Kidney (tissue), 14 donors: Measurements from ENCODE around the gene MANBA. TPM values are rescaled to one million over a fixed set of nuclear protein-coding genes. Genes with fewer than 3 reads are reported as not detected.

Experiments used
- DNase-seq, 5 donors: peaks; one replicate each; pipeline ENCODE4 v3.0.0-alpha.2; 2013 to 2020
- FAIRE-seq: peaks from 2 replicates; lab custom pipeline; 2012; peaks lifted over from hg19 to GRCh38; lab: Jason Lieb, UNC
- H3K27ac ChIP-seq, 2 donors: one replicate each; pipeline ENCODE4 v1.7.0; 2013; ENCODE audit warnings: low read depth in 2 of 2, low read length in 2 of 2, inconsistent platforms in 1 of 2
- H3K27me3 ChIP-seq: one replicate; pipeline ENCODE4 v1.7.1; 2013; ENCODE audit warnings: low read length, inconsistent platforms; ENCODE audit not compliant: control insufficient read depth, insufficient read depth
- H3K36me3 ChIP-seq, 3 donors: one replicate each; pipeline versions ENCODE4 v1.7.0 to v1.7.1; 2013; ENCODE audit warnings: low read length in 3 of 3, control low read depth in 1 of 3, inconsistent platforms in 1 of 3; ENCODE audit not compliant: insufficient read depth in 3 of 3, control insufficient read depth in 2 of 3
- H3K4me1 ChIP-seq, 3 donors: one replicate each; pipeline versions ENCODE4 v1.7.0 to v1.7.1; 2013; ENCODE audit warnings: low read length in 3 of 3, inconsistent platforms in 1 of 3, low read depth in 1 of 3; ENCODE audit not compliant: control insufficient read depth in 2 of 3, insufficient read depth in 2 of 3
- H3K4me3 ChIP-seq, 3 donors: one replicate each; pipeline versions ENCODE4 v1.7.0 to v1.8.1; 2013; ENCODE audit warnings: low read length in 3 of 3, control low read depth in 1 of 3, inconsistent platforms in 1 of 3
- H3K9ac ChIP-seq, 3 donors: one replicate each; pipeline versions ENCODE4 v1.7.0 to v1.7.1; 2013; ENCODE audit warnings: low read length in 3 of 3, control low read depth in 1 of 3, inconsistent platforms in 1 of 3
- H3K9me3 ChIP-seq, 3 donors: one replicate each; pipeline versions ENCODE4 v1.7.0 to v1.7.1; 2013; ENCODE audit warnings: low read length in 3 of 3, control low read depth in 1 of 3, inconsistent platforms in 1 of 3; ENCODE audit not compliant: control insufficient read depth in 2 of 3, insufficient read depth in 1 of 3
- intact Hi-C: fragments of 100-400 bp; cut with DNase I; formaldehyde crosslinking; loops from one replicate; pipeline ENCODE4 v1.11.1; 2022
- polyA plus RNA-seq: library from polyadenylated mRNA; stranded (reverse); fragments of 350-450 nt; fragmentation: Illumina TruSeq; extraction: RNeasy Lipid Tissue Mini Kit (QIAGEN cat#74804); gene quantifications from one replicate; pipeline ENCODE4 v1.2.3, GENCODE V29; 2014; ENCODE audit warnings: low read depth, low replicate concordance; ENCODE audit not compliant: insufficient read depth
- total RNA-seq: library from RNA; stranded (reverse); fragmentation: NEBNext Ultra II Directional; extraction: Animal tissue kit (Norgen Biotek cat#: 25700); gene quantifications from one replicate; pipeline ENCODE4 v1.2.1, GENCODE V29; 2021
- TF ChIP-seq, protein P1 (sequence below): IDR thresholded peaks from 3 replicates; pipeline ENCODE4 v1.5.1; 2012; ENCODE audit warnings: mild to moderate bottlenecking, moderate library complexity, borderline replicate concordance; ENCODE audit not compliant: insufficient read depth; ENCODE audit errors: extremely low read depth
- donor health status: control.
- donor health status: control.
- donor health status: control.
- donor health status: control.
- donor health status: control.
- donor health status: DM: yes; HTN: yes; CAD: no.
- donor health status: Normal renal cell carcinoma (clear cell type).

MANBA gene
- total and polyA plus RNA-seq, 2 donors from 2014 or later: 19.0 to 28.0 TPM

DNA sequence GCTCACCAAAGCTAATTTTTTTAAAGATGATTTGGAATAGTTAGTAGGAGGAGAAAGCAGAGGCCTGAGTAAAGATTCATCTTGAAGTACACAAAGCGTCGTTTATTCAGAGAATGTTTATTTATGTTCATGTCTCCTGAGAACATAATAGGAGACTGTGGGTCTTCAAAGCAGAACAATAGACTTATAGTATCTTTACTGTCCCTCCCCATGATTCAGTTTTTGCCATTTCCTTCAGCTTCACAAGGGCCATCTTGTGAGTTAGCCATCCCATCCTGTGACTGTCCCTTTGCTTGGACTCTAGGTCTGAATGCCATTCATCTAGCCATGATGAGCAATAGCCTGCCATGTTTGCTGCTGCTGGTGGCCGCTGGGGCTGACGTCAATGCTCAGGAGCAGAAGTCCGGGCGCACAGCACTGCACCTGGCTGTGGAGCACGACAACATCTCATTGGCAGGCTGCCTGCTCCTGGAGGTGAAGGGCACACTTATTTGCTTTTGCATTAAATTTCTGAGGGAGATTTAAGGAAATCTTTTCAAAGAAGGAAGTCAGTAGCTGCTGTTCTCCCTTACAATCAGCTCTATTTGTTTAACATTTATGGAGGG lies 153.8 kb downstream of the MANBA start:
- H3K9ac ChIP-seq: no peak overlapping the region
- no peak overlapping the region for H3K4me3 ChIP-seq
- FAIRE-seq (no peak), DNase-seq (no peak)
- H3K9me3 ChIP-seq: no peaks in the 10 kb centered on the region
- H3K27ac ChIP-seq: no peak overlapping the region
- peaks cover 11 to 39% (median 25%) of the 10 kb centered on the region in 3 donors for H3K36me3 ChIP-seq
- H3K4me1 ChIP-seq: peaks cover 0 to 3% (median 0%) of the 10 kb centered on the region in 3 donors
- H3K27me3 ChIP-seq: no peaks in the 10 kb centered on the region
- intact Hi-C loops: no loop called here
- TF ChIP-seq, protein P1, sequence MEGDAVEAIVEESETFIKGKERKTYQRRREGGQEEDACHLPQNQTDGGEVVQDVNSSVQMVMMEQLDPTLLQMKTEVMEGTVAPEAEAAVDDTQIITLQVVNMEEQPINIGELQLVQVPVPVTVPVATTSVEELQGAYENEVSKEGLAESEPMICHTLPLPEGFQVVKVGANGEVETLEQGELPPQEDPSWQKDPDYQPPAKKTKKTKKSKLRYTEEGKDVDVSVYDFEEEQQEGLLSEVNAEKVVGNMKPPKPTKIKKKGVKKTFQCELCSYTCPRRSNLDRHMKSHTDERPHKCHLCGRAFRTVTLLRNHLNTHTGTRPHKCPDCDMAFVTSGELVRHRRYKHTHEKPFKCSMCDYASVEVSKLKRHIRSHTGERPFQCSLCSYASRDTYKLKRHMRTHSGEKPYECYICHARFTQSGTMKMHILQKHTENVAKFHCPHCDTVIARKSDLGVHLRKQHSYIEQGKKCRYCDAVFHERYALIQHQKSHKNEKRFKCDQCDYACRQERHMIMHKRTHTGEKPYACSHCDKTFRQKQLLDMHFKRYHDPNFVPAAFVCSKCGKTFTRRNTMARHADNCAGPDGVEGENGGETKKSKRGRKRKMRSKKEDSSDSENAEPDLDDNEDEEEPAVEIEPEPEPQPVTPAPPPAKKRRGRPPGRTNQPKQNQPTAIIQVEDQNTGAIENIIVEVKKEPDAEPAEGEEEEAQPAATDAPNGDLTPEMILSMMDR: no peak

DNA sequence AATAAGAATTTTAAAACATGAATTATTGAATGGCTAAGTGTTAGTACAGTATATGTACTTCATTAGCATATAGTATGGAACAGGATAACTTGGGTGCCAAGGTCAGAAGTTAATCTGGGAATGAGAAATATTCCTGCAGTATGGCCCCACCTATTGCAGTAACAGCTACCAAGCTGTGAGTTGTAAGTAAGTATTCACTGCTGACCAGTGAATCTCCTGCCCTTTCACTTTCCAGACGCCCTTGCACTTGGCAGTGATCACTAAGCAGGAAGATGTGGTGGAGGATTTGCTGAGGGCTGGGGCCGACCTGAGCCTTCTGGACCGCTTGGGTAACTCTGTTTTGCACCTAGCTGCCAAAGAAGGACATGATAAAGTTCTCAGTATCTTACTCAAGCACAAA lies 154.5 kb downstream of the MANBA start:
- H3K27me3 ChIP-seq: no peaks in the 10 kb centered on the region
- H3K36me3 ChIP-seq: peaks cover 9 to 32% (median 19%) of the 10 kb centered on the region in 3 donors
- DNase-seq (no peak), FAIRE-seq (no peak)
- peaks cover 0 to 5% (median 0%) of the 10 kb centered on the region in 3 donors for H3K4me1 ChIP-seq
- no peak overlapping the region for H3K27ac ChIP-seq
- H3K9me3 ChIP-seq: no peaks in the 10 kb centered on the region
- H3K9ac ChIP-seq: no peak overlapping the region
- TF ChIP-seq, protein P1: no peak
- intact Hi-C loops: no loop called here
- no peak overlapping the region for H3K4me3 ChIP-seq

DNA sequence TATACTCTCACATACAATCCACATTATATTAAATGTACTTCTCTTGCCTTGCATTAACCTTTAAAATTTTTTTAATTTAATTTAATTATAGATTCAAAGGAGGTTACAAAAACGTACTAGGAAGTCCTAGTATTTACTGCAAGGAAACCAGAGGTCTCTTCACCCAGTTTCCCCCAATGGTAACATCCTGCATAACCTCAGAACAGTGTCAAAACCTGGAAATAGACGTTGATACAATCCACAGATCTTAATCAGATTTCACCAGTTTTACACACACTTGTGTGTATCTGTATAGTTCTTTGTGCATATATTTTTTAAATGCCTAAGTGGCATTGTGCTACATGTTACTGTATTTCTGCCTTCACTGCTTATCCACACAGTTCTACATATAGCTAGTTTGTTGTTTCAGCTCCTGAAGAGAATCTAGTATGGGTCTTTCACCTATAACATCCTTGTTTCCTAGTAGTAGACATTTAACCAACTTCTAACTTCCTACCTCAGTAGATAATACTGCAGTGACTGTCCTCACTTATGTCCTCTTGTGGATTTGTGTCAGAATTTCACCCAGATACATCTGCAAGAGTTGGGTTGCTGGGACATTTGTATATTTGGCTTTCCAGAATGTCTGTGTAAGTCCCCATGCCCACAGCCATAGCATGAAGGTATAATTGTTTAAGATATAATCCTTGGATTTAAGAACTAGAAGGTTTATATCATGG lies 156.4 kb downstream of the MANBA start:
- Histone ChIP-seq H3K36me3 (peaks cover 7 to 27% (median 11%) of the 10 kb centered on the region in 3 donors), H3K4me3 (no peak overlapping the region)
- no peak for DNase-seq

More for the DNA sequence above, 156.4 kb downstream of the MANBA start:
- Histone ChIP-seq H3K4me1 (peaks cover 0 to 10% (median 0%) of the 10 kb centered on the region in 3 donors), H3K27ac (no peak overlapping the region), H3K27me3 (no peaks in the 10 kb centered on the region), H3K9me3 (no peaks in the 10 kb centered on the region), H3K9ac (no peak overlapping the region)
- TF ChIP-seq, protein P1: no peak
- no peak for FAIRE-seq
- intact Hi-C loops: no loop called here
